Measurements from ENCODE around the gene NUAK1.

GRCh38 chr12:106088246-106088808 lies 50.4 kb downstream of the NUAK1 start:
- no peak for TF ChIP-seq POLR2A (IDR thresholded peaks at IDR 0.05)
- no peak for TF ChIP-seq CTCF (IDR thresholded peaks at IDR 0.05)
- no peak for TF ChIP-seq POLR2AphosphoS5 (IDR thresholded peaks at IDR 0.05)
